LNCaP clone FGC (cell line): ENCODE measurements around the gene MVD.

ENCODE experiments used
- DNase-seq: peaks from one replicate; pipeline ENCODE4 v3.0.0-alpha.2; 2011; ENCODE audit warnings: low read depth
- H3K4me3 ChIP-seq: 2 replicates; pipeline ENCODE4 v1.5.1; 2011; ENCODE audit warnings: mild to moderate bottlenecking, low read depth, low read length, control low read depth
- CTCF ChIP-seq: IDR thresholded peaks from 2 replicates; pipeline ENCODE4 v1.5.1; 2012; ENCODE audit warnings: mild to moderate bottlenecking; ENCODE audit not compliant: control insufficient read depth, insufficient read depth; ENCODE audit errors: extremely low read depth

Gene MVD

GRCh38 chr16:88602091-88602490, 60.8 kb downstream of the MVD start:
- no peak overlapping the region for H3K4me3 ChIP-seq
- TF ChIP-seq CTCF = no peak
- no peak for DNase-seq
